ENCODE results near the gene PCCB.
"Not testable (repeated sequence)": the region's sequence is repeated elsewhere in the genome, so short reads cannot be mapped to it uniquely, and the experiment has no call there.

Gene PCCB

GRCh38 chr3:136250059-136250902, at the start of gene PCCB:
Gene PCCB (plus strand): TSS chr3:136250340. CDS start chr3:136250376, 36 bp downstream.
- peak; percentile 73 for DNase-seq (ENCODE audit: low read depth)

GRCh38 chr3:136207489-136208115, 42.5 kb upstream of the PCCB start:
- no peak for DNase-seq (ENCODE audit: low read depth)

- no peak for DNase-seq (ENCODE audit: low read depth)
These were observed 40.2 kb upstream of the PCCB start for GRCh38 chr3:136209921-136210320.

GRCh38 chr3:136211547-136211946, 38.6 kb upstream of the PCCB start:
- no peak for DNase-seq (ENCODE audit: low read depth)

GRCh38 chr3:136222746-136223145, 27.4 kb upstream of the PCCB start:
- not testable (repeated sequence) for DNase-seq (ENCODE audit: low read depth)

GRCh38 chr3:136232413-136232812, 17.7 kb upstream of the PCCB start:
- no peak for DNase-seq (ENCODE audit: low read depth)

GRCh38 chr3:136235545-136235944, 14.6 kb upstream of the PCCB start:
- no peak for DNase-seq (ENCODE audit: low read depth)

- DNase-seq (ENCODE audit: low read depth), result no peak
These were observed 14.0 kb upstream of the PCCB start for GRCh38 chr3:136236109-136236508.

GRCh38 chr3:136237103-136237502, 13.0 kb upstream of the PCCB start:
- DNase-seq (ENCODE audit: low read depth), result no peak

GRCh38 chr3:136237961-136238649, 12.0 kb upstream of the PCCB start:
- DNase-seq (ENCODE audit: low read depth), result no peak

- no peak for DNase-seq (ENCODE audit: low read depth)
These were observed 11.0 kb upstream of the PCCB start for GRCh38 chr3:136239094-136239493.

GRCh38 chr3:136245691-136246090, 4.4 kb upstream of the PCCB start:
- DNase-seq (ENCODE audit: low read depth), result no peak

GRCh38 chr3:136247436-136247835, 2.7 kb upstream of the PCCB start:
- DNase-seq (ENCODE audit: low read depth), result no peak

GRCh38 chr3:136247855-136248590, 2.1 kb upstream of the PCCB start:
- no peak for DNase-seq (ENCODE audit: low read depth)

GRCh38 chr3:136249091-136249490, 1.0 kb upstream of the PCCB start:
- no peak for DNase-seq (ENCODE audit: low read depth)

GRCh38 chr3:136249593-136249992, 547 bp upstream of the PCCB start:
- DNase-seq (ENCODE audit: low read depth), result no peak

GRCh38 chr3:136250903-136251460, 842 bp downstream of the PCCB start:
- peak; percentile 91 for DNase-seq (ENCODE audit: low read depth)

- DNase-seq (ENCODE audit: low read depth), result no peak
These were observed 1.4 kb downstream of the PCCB start for GRCh38 chr3:136251511-136251910.

GRCh38 chr3:136255672-136256406, 5.7 kb downstream of the PCCB start:
- DNase-seq (ENCODE audit: low read depth), result no peak

- no peak for DNase-seq (ENCODE audit: low read depth)
These were observed 8.1 kb downstream of the PCCB start for GRCh38 chr3:136258199-136258598.

- DNase-seq (ENCODE audit: low read depth), result no peak
These were observed 11.7 kb downstream of the PCCB start for GRCh38 chr3:136261826-136262225.
